ENCODE results near the gene HYDIN.
"Not testable (repeated sequence)": the region's sequence is repeated elsewhere in the genome, so short reads cannot be mapped to it uniquely, and the experiment has no call there.

The HYDIN gene

DNA sequence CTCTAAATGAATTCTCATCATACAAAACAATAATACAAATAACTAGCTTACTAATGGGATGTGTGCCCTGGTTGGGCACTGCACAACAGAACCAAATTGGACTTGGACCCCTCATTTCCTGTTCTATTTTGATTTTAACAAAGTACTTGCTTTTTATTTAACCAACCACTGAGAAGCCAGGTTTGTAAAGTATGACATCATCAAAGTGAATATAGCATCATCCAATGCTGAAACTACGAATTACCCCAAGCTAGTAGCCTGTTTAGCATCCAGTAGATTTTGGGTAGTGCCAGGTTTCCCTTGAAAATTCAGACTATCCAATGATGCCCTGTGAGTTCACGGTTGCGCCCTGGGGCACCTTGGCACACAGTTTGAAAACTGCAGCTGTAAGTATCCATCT is 51.0 kb downstream of the HYDIN start:
- TF ChIP-seq, protein P1, sequence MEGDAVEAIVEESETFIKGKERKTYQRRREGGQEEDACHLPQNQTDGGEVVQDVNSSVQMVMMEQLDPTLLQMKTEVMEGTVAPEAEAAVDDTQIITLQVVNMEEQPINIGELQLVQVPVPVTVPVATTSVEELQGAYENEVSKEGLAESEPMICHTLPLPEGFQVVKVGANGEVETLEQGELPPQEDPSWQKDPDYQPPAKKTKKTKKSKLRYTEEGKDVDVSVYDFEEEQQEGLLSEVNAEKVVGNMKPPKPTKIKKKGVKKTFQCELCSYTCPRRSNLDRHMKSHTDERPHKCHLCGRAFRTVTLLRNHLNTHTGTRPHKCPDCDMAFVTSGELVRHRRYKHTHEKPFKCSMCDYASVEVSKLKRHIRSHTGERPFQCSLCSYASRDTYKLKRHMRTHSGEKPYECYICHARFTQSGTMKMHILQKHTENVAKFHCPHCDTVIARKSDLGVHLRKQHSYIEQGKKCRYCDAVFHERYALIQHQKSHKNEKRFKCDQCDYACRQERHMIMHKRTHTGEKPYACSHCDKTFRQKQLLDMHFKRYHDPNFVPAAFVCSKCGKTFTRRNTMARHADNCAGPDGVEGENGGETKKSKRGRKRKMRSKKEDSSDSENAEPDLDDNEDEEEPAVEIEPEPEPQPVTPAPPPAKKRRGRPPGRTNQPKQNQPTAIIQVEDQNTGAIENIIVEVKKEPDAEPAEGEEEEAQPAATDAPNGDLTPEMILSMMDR (IDR thresholded peaks at IDR 0.05; ENCODE audit: borderline replicate concordance, insufficient read depth, low read depth, low read length) = no peak
- H3K4me3 ChIP-seq (ENCODE audit: low read depth, low read length) = no peak overlapping the region

DNA sequence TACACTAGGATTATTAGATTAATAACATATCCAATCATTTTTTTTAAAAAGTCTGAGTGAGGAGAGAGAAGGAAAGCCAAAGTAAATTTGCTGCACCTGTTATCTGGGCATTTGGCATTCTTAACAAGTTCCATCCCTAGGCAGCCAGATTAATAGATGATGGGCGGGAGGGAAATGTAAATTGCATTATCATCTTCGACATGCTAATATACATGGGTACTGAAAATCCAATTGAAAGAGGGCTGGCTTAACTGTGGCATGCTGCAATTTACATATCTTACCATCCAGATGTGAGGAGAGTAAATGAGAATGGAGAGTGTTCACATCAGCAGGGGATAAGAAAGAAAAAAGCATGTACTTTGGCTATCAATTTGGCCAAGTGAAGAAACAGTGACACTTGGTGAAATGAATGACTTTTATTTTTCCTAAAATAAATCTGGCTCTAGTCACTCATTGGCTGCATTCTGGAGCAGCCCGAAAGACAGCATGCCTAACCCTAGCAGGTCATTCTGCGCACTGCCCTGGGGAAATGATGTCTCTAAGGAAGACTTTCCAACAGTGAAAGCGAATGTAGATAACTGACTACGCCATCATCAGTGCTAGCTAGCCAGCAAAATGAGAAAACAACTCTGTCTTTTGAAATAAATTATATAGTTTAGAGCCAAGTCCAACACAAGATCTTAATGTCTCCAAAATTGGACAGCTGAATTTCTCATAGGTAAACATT is 57.9 kb downstream of the HYDIN start:
- no peak overlapping the region for H3K4me3 ChIP-seq (ENCODE audit: low read depth, low read length)
- TF ChIP-seq, protein P1 (IDR thresholded peaks at IDR 0.05; ENCODE audit: borderline replicate concordance, insufficient read depth, low read depth, low read length) = no peak

DNA sequence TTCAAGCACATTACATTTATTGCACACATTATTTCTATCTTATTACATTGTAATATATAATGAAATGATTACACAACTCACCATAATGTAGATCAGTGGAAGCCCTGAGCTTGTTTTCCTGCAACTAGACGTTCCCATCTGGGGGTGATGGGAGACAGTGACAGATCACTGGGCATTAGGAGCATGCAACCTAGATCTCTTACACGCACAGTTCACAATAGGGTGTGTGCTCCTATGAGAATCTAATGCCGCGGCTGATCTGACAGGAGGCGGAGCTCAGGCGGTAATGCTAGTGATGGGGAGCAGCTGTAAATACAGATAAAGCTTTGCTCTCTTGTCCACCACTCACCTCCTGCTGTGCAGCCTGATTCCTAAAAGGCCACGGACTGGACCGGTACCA is 69.5 kb downstream of the HYDIN start:
- not testable (repeated sequence) for H3K4me3 ChIP-seq (ENCODE audit: low read depth, low read length)

DNA sequence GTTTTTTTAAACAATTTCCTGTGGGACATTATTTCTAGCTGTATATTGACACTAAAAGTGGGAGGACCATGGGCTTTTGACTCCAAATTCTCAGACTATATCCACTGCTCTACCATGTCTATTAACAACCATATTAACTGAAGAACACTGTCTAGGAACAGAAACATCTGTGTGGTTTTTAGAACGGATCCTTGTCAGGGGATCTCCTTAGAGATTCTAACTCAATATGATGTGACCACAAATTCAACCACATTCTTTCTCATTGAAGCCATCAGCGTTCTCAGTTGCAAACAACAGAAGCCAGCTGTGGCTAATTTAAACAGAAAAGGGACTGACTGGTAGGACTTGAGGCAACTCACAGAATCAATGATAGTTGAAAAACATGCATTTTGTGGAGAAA is 73.2 kb downstream of the HYDIN start:
- not testable (repeated sequence) for H3K4me3 ChIP-seq (ENCODE audit: low read depth, low read length)

DNA sequence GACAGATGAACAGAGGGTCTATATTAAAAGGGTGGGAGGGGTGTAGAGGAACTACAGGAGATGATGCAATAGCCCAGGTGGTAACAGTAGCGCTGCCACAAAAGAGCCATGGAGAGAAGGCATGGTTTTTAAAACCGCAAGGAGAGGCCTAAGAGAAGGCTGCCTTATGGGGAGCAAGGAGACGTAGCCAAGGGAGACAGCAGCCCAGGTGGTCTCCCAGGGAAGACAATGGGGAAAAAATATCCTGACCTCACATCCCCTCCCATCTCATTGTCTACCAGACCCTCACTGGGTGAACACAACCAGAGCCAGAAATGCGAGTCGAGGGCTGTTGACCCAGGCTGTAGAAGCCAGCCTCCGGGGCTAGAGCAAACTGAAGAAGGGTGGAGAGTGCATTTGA is 77.2 kb downstream of the HYDIN start:
- H3K4me3 ChIP-seq (ENCODE audit: low read depth, low read length) = not testable (repeated sequence)

DNA sequence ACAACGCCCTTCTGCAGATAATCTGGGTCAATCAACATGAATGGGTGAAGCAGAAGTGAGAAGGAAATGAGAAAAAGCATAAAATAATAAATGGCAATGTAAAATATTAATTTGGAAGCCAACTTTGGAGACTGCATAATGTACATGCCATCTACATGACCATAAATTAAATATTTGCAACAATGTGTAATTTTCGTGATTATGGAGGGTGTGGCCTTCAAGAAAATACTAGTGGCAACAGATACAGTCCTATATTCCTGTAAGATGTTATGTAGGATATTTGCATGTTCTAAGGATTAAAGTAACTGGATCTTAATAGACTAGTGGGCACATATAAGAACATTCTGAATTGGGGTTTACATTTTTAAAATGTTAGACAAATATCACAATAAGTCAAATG is 78.9 kb downstream of the HYDIN start:
- H3K4me3 ChIP-seq (ENCODE audit: low read depth, low read length) = not testable (repeated sequence)

DNA sequence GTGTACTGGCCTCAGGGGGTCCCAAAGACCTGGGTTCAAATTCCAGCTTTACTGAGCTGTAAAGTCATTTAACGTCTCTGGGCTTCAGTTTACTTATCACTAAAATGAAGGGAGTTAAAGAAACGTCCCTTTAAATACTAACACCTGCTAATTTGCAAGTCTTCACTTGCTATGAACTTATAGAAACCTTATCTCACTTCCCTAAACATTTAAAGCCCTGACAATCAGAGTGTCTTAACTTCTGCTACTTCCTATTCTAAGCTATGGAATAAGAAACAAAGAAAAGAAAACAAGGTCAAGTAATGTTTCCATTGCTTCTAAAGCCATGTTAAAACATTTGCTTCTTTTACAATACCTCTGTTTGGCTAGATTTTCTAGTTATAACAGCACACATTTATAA is 87.3 kb downstream of the HYDIN start:
- not testable (repeated sequence) for H3K4me3 ChIP-seq (ENCODE audit: low read depth, low read length)

DNA sequence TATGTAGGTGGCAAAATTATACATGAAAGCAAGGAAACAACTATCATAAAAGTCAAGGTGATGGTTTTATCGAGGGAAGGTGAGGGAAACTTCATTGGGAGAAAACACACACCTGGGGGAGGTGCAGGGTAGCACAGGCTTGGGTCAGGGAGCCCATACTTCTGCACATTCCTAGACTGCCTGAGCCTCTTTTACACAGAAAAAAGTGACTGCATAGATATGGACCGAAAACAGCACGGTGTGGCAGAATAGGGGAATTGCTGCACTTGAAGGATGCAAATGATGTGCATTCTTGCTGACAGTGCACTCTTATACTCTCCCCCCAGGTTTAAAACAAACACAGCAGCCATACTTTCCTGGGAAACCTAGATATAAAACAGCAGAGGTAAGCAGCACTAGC is 120.0 kb downstream of the HYDIN start:
- not testable (repeated sequence) for H3K4me3 ChIP-seq (ENCODE audit: low read depth, low read length)

DNA sequence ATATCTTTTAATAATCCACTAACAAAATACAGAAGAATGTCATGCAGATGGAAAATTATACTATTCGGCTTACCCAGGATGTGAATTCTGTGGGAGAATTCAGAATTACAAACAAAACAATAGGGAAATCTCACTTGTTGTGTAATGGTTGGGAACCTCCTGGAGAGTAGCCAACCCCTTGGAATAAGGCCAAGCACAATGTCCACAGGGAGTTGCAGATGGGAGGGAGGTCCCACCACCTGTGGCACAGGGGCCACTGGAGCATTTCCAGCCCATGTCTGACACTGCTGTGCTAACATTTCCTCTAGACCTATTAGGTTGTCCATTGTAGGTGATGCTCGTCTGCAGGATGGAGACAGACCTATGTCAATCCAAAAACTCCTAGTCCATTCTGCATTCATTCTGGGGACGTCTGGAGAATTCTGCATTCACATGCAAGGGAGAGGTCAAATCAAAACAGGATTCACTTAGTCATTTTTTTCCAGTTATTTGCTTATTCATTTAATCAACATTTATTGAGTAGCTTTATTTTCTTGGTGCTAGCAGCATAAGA is 120.8 kb downstream of the HYDIN start:
- not testable (repeated sequence) for H3K4me3 ChIP-seq (ENCODE audit: low read depth, low read length)

DNA sequence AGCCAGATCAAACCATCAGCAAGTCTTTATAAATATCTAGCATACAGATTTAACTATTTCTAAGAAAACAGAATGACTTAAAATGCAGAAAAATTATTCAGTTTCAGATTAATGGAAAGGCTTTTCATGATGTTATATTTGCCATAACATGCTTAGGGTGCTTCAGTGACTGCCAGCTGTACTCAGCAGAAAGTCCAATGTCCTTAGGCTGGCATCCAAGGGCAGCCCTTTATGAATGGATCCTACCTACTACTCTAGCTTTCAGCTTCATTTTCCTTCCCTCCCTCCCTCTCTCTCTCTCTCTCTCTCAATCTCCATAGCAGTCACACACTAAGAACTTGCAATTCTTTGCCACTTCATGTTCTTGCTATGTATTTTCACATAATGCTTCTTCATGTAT is 124.6 kb downstream of the HYDIN start:
- not testable (repeated sequence) for H3K4me3 ChIP-seq (ENCODE audit: low read depth, low read length)

DNA sequence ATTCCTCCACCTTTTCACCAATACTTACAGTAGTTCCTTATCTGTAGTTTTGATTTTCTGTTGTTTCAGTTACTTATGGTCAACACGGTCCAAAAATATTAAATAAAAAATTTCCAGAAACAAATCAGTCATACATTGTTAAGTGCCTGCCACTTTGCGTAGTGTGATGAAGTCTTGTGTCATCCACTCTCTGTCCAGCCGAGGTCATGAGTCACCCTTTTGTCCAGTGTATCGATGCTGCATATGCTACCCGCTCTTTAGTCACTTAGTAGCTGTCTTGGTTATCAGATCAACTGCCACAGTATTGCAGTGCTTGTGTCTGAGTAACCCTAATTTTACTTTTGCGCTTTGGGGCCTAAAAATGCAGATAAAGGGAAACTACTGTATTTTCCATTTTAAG is 146.9 kb downstream of the HYDIN start:
- not testable (repeated sequence) for H3K4me3 ChIP-seq (ENCODE audit: low read depth, low read length)

DNA sequence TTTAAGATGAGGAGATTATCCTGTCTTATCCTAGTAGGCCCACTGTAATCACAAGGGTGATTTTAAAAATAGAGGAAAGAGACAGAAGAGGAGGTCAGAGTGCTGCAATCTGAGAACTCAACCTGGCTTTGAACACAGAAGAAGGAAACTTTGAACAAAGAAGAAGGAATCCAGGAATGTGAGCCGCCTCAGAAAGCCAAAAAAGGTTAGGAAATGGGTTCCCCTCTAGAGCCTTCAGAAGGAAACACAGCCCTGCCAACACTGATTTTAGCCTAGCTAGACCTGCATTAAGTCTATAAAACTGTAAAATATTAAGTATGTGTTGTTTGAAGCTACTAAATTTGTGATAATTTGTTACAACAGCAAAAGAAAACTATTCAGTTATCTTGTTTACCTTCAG is 149.7 kb downstream of the HYDIN start:
- not testable (repeated sequence) for H3K4me3 ChIP-seq (ENCODE audit: low read depth, low read length)

DNA sequence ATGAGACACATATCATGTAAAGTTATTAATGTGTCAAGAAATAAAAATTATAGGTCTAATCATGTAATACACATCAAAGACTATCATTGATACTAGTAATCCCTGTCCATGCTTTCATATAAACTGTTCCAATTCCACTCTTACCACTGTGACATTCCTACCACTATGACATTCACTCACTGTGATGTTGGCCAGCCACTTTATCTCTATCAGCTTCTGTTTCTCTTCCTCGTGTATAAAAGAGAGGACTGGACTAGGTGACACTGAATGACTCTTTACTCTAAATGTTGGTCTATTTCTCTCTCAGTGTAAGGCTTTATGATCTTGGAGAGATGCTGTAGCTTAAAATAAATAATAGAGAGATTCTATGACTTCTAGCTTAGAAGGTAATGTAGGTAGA is 150.3 kb downstream of the HYDIN start:
- not testable (repeated sequence) for H3K4me3 ChIP-seq (ENCODE audit: low read depth, low read length)

DNA sequence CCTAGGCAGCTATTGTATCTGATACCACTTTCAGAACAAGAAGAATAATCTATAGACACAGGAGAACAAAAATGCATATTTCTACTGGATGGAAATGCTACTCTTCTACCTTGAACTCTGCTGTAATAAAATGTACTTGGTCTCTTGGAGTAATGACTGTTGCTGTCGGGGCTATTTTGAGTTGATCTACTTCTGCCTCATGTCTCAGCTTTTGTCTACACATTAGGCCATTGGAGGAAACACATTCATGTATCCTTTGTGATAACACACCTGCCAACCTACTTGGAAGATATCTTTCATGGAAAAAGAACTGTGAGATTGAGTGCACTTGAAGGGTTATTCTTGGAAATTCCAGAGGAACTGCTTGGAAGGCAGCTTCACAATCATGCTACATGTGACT is 159.9 kb downstream of the HYDIN start:
- H3K4me3 ChIP-seq (ENCODE audit: low read depth, low read length) = not testable (repeated sequence)

DNA sequence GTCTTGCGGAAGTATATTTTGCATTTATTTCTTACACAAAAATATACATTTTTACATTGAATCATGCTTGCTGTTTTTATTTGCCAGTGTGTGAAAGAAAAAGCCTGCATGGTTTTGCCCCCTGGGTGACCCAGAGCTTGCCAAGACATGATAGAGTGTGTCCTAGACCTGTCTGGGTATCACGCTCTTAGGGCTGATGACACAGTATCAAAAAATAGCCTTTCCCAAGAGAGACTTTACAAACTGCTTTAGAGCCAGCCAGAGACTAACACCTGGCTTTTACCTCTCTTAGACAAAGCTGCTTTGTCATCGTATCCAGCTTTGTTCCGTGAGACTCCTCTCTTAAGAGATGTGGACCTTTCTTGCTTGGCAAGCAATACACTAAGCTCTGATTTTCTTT is 160.7 kb downstream of the HYDIN start:
- H3K4me3 ChIP-seq (ENCODE audit: low read depth, low read length) = not testable (repeated sequence)

DNA sequence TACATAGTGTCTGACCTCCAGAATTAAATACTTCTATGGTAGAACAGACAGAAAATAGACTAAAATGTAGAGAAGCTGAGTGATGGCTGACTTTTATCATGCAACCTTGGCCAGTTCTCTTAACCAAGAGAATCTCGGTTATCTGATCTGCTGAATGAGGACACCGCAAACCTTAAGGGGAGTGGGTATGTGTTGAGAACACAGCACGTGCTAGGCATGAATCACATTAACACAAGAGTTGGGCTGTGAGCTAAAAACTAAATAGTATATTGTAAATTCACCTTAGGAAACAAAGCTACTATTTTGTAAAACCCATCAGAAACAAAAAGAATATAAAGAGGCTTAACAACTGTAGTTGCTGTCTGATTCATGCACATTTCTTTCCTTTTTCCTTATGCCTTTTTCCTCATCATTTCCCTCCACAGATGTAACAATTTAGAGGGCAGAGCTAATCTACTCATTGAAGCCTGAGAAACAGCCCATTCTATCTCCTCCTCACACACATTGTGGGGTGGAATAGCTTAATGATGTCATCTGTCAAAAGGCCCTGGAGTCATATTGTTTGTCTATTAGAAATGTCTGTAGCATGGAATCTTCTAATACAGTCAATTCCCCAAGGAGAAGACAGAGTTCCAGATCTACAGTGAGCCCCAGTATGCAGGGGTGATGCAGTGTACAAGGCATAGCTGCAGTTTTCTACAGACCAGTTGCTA is 176.5 kb downstream of the HYDIN start:
- H3K4me3 ChIP-seq (ENCODE audit: low read depth, low read length) = not testable (repeated sequence)

DNA sequence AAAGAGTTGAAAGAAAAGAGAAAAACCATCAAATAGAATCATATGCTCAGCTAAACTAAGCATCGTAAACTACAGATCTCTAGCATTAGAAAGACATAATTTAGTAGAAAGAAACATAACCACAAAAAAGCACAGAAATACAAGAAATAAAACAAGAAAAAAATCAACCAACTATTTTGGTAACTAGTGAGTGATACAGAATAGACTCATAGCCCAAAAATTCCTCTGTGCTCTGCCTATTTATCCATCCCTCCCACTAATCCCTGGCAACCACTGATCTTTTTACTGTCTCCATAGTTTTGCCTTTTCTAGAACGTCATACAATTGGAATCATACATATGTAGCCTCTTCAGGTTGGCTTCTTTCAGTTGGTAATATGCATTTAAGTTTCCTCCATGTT is 180.2 kb downstream of the HYDIN start:
- not testable (repeated sequence) for H3K4me3 ChIP-seq (ENCODE audit: low read depth, low read length)

DNA sequence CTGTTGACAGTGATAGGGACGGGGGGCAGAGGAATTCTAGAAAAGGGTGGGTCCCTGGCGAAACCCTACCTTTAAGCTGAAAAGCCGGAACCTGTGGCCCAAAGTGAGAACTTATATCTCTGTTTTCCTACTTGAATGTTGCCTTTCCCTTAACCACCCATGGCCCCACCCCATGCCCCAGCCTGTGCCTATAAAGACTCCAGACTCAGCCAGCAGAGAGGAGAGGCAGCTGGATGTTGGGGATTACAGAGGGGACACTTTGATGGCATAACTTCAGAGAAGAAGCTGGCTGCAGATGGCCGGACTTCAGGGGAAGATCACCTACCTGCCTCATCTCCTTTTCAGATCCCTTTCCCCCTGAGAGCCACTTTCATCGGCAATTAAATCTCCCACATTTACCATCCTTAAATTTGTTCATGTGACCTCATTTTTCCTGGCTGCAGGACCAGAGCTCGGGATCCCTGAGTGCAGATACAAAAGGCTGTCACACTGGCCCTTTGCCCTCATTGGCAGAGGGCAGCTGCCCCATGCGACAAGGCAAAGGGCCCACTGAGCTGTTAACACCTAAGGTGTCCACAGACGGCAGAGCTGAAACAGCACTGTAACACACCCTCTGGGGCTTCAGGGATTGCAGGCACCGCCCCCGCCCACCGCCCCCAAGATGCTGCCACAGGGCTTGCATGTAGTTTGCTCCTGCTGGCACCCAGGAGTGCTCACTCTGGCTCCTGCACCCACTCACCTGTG is 191.0 kb downstream of the HYDIN start:
- not testable (repeated sequence) for H3K4me3 ChIP-seq (ENCODE audit: low read depth, low read length)
